ENCODE data around the gene SDF4.

DNA sequence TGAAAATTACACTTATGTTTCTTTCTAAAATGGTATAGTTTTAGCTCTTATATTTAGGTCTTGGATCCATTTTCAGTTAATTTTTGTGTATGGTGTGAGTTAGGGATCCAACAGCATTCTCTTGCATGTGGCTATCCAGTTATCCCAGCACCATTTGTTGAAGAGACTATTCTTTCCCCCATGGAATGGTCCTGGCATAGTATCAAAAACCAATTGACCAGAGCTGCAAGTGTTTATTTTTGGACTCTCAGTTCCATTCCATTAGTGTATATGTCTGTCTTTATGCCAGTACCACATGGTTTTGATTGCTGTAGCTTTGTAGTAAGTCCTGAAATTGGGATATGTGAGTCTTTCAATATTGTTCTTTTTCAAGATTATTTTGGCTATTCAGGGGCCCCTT lies 43.9 kb downstream of the SDF4 start:
- TF ChIP-seq, protein P1, sequence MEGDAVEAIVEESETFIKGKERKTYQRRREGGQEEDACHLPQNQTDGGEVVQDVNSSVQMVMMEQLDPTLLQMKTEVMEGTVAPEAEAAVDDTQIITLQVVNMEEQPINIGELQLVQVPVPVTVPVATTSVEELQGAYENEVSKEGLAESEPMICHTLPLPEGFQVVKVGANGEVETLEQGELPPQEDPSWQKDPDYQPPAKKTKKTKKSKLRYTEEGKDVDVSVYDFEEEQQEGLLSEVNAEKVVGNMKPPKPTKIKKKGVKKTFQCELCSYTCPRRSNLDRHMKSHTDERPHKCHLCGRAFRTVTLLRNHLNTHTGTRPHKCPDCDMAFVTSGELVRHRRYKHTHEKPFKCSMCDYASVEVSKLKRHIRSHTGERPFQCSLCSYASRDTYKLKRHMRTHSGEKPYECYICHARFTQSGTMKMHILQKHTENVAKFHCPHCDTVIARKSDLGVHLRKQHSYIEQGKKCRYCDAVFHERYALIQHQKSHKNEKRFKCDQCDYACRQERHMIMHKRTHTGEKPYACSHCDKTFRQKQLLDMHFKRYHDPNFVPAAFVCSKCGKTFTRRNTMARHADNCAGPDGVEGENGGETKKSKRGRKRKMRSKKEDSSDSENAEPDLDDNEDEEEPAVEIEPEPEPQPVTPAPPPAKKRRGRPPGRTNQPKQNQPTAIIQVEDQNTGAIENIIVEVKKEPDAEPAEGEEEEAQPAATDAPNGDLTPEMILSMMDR (IDR thresholded peaks at IDR 0.05; ENCODE audit: insufficient read depth, low read length, poor library complexity, severe bottlenecking), result no peak
- no peak for TF ChIP-seq EZH2phosphoT487 (conservative IDR thresholded peaks at IDR 0.05; ENCODE audit: low read length)

Measured in SU-DHL-6 (cell line).